PC-9 (cell line): ENCODE results near the gene MRPL53.

Experiments
- EZH2 ChIP-seq: fragments of 200-600 bp; sonication (generic); IDR thresholded peaks from 2 replicates; pipeline ENCODE4 v1.8.0; 2017; ENCODE audit warnings: antibody characterized with exemption, low read depth
- TF ChIP-seq, protein P1 (sequence below): fragments of 200-600 bp; sonication (generic); conservative IDR thresholded peaks from 2 replicates; pipeline ENCODE4 v1.6.1; 2017; ENCODE audit warnings: mixed run types, antibody characterized with exemption, mild to moderate bottlenecking, moderate library complexity

DNA sequence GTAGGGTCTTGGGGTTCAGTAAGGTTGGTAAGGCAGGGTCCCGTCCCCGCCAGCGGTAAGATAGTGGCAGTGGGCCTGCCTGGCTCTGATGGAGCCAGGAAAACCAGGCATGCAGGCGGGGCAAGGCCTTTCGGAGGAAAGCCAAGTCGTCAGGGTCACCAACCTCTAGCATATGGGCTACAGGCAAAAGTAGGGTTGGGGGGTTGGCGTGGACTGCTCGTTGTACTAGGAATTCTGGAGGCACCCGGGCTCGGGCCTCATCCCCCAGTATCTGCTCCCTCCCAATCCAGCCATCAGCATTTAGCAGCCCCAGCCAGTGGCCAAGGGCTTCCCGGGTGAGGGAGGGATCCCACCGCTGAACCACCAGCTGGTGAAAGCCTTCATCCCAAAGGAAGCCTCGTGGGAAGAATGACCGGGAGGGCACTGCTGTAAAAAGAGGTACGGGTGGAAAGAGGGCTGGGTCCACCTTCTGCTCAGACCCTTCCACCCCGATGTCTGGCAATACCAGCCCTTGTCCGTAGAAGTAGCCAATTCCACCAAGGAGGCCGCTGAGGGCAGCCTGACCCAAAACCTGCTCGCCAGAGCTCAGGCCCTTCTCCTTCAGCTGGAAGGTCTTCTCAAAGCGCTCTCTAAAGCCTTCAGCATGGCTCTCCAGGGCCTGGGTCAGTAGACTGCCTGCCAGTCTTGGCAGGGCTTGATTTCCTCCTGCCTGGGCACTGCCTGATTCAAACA is 10.3 kb downstream of the MRPL53 start:
- TF ChIP-seq, protein P1, sequence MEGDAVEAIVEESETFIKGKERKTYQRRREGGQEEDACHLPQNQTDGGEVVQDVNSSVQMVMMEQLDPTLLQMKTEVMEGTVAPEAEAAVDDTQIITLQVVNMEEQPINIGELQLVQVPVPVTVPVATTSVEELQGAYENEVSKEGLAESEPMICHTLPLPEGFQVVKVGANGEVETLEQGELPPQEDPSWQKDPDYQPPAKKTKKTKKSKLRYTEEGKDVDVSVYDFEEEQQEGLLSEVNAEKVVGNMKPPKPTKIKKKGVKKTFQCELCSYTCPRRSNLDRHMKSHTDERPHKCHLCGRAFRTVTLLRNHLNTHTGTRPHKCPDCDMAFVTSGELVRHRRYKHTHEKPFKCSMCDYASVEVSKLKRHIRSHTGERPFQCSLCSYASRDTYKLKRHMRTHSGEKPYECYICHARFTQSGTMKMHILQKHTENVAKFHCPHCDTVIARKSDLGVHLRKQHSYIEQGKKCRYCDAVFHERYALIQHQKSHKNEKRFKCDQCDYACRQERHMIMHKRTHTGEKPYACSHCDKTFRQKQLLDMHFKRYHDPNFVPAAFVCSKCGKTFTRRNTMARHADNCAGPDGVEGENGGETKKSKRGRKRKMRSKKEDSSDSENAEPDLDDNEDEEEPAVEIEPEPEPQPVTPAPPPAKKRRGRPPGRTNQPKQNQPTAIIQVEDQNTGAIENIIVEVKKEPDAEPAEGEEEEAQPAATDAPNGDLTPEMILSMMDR: no peak
- TF ChIP-seq EZH2: no peak
